ENCODE data around the gene DOC2B. TPM values are rescaled to one million over a fixed set of nuclear protein-coding genes. Genes with fewer than 3 reads are reported as not detected.
"Not testable (repeated sequence)": the region's sequence is repeated elsewhere in the genome, so short reads cannot be mapped to it uniquely, and the experiment has no call there.

The DOC2B gene
- total and polyA plus RNA-seq, 10 donors, result 0.91 to 17.0 (median 7.1) TPM

DNA sequence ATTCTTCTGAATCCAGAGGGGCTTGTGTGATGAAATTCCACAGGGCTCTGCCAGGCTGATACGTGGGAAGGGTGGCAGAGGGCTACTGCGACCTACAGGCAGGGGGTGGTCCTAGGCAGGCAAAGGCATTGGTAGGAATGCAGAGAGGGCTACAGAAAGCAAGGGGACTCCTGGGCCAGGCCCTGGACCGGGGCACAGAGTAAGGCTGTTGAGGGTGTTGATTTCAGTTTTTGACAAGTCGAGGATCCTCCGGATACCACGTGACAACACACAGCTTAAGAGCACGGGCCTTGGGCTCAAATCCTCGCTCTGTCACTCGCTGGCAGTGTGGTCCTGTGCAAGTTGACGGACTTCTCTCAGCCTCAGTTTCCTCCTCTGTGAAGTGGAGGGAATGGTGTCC is 19.1 kb upstream of the DOC2B start:
- Histone ChIP-seq H3K27me3 (replicated peaks in 1 of 7) (peaks cover 0 to 25% (median 0%) of the 10 kb centered on the region in 7 donors), H3K27ac (peak overlapping the region in 6 of 8 donors; percentile 50 to 78 (median 67)), H3K4me1 (peaks cover 0 to 44% (median 20%) of the 10 kb centered on the region in 6 donors), H3K9me3 (no peaks in the 10 kb centered on the region), H3K4me3 (peak overlapping the region in 1 of 8 donors; percentile 20), H3K36me3 (no peaks in the 10 kb centered on the region)
- peak; percentile 63 for DNase-seq
- intact Hi-C loops (cut with DNase I; ENCODE audit: low total_unique reads), result no loop called here
- TF ChIP-seq POLR2AphosphoS5 (IDR thresholded peaks at IDR 0.05), result peak in 1 of 3 donors; percentile 11
- TF ChIP-seq, protein P1, sequence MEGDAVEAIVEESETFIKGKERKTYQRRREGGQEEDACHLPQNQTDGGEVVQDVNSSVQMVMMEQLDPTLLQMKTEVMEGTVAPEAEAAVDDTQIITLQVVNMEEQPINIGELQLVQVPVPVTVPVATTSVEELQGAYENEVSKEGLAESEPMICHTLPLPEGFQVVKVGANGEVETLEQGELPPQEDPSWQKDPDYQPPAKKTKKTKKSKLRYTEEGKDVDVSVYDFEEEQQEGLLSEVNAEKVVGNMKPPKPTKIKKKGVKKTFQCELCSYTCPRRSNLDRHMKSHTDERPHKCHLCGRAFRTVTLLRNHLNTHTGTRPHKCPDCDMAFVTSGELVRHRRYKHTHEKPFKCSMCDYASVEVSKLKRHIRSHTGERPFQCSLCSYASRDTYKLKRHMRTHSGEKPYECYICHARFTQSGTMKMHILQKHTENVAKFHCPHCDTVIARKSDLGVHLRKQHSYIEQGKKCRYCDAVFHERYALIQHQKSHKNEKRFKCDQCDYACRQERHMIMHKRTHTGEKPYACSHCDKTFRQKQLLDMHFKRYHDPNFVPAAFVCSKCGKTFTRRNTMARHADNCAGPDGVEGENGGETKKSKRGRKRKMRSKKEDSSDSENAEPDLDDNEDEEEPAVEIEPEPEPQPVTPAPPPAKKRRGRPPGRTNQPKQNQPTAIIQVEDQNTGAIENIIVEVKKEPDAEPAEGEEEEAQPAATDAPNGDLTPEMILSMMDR (IDR thresholded peaks at IDR 0.05 in 8 of 11, conservative IDR thresholded peaks at IDR 0.05 in 3 of 11), result no peak
- TF ChIP-seq POLR2A (IDR thresholded peaks at IDR 0.05), result no peak
- 48 to 82% (median 64%) methylated on average over 10 of the region's 10 CpGs for WGBS, 5 donors

DNA sequence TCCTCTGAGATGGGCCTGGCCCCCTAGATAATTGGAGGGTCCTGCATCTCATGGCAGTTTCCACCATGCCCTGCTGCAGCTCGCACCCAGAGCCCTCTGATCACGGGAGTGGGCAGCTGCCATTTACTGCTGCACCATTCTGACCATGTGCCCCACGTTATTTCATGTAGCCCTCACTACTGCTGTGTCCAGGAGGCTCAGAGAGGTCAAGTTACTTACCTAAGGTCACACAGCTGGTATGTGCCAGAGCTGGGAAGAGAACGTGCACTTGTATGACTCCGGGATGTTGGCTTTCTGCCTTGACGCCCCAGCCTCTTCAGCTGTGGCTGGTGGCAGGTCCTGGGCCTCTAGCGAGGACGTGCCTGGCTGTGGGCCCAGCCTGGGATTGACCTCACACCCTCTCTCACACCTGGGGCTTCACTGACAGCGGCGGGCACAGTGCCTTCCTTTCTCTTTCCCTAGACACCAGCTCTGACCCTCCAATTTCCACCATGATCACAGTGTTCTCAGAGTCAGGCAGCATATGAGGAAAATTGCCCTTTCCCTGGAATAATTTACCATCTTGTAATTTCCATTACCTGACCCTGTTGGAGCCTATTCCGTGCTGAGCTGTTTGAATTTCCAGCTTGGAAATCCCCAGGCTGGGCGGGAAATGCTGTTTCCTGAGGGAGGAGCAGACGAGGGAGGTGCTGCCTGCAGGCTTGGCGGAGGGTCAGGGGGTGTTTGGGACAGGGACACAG is 18.5 kb upstream of the DOC2B start:
- peak; percentile 79 for DNase-seq
- H3K27ac ChIP-seq, result peak overlapping the region in 7 of 8 donors; percentile 44 to 78 (median 65)
- H3K4me1 ChIP-seq, result peaks cover 0 to 46% (median 19%) of the 10 kb centered on the region in 6 donors
- H3K4me3 ChIP-seq, result peak overlapping the region in 4 of 8 donors; percentile 3 to 33 (median 24)
- no peaks in the 10 kb centered on the region for H3K36me3 ChIP-seq
- H3K27me3 ChIP-seq (replicated peaks in 1 of 7), result peaks cover 0 to 25% (median 0%) of the 10 kb centered on the region in 7 donors
- TF ChIP-seq POLR2AphosphoS5 (IDR thresholded peaks at IDR 0.05) (peak; percentile 35 to 66 (median 65)), POLR2A (IDR thresholded peaks at IDR 0.05) (no peak)
- intact Hi-C loops (cut with DNase I; ENCODE audit: low total_unique reads), result no loop called here
- WGBS, 5 donors, result 49 to 67% (median 60%) methylated on average over 14 of the region's 14 CpGs
- no peaks in the 10 kb centered on the region for H3K9me3 ChIP-seq

DNA sequence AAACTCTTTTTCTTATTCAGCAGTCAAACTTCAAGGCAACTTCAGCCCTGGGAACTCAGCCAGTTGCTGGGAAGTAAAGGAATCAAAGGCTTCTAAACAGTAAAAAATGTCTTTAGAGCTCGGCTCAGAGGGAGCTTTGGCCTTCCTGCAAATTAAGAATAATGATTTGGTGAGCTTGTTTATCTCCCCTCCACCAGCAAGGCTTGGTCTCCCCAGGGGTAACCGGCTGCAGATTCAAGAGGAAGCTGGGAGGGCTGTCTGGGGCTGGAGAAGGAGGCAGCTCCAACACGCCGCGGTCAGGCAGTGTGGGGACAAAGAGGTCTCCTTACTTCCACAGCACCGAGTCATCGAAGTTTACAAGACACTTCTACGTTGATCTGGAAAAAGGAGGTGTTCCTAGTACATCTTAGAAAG is 17.7 kb upstream of the DOC2B start:
- no peaks in the 10 kb centered on the region for H3K36me3 ChIP-seq
- WGBS, 5 donors, result 1 to 9% (median 3%) methylated on average over 8 of the region's 8 CpGs
- intact Hi-C loops (cut with DNase I; ENCODE audit: low total_unique reads), result no loop called here
- H3K4me1 ChIP-seq, result peaks cover 0 to 49% (median 23%) of the 10 kb centered on the region in 6 donors
- peak; percentile 56 for DNase-seq
- H3K9me3 ChIP-seq, result no peaks in the 10 kb centered on the region
- peaks cover 0 to 25% (median 0%) of the 10 kb centered on the region in 7 donors for H3K27me3 ChIP-seq (replicated peaks in 1 of 7)
- H3K27ac ChIP-seq, result peak overlapping the region in 7 of 8 donors; percentile 27 to 78 (median 65)
- TF ChIP-seq POLR2A (IDR thresholded peaks at IDR 0.05) (no peak), POLR2AphosphoS5 (IDR thresholded peaks at IDR 0.05) (no peak)
- TF ChIP-seq, protein P1 (IDR thresholded peaks at IDR 0.05 in 8 of 11, conservative IDR thresholded peaks at IDR 0.05 in 3 of 11), result no peak
- peak overlapping the region in 4 of 8 donors; percentile 3 to 33 (median 24) for H3K4me3 ChIP-seq

DNA sequence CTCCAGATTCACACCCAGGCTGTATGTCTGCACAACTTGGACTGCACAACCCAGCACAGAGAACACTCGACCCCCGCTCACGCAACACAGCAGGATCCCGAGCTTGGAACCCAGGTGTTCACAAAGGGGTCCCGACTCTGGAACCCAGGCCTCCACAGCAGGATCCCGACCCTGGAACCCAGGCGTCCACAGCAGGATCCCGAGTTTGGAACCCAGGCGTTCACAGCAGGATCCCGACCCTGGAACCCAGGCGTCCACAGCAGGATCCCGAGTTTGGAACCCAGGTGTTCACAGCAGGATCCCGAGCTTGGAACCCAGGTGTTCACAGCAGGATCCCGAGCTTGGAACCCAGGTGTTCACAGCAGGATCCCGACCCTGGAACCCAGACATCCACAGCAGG is 16.8 kb upstream of the DOC2B start:
- H3K36me3 ChIP-seq; H3K9me3 ChIP-seq; H3K4me3 ChIP-seq; intact Hi-C loops (cut with DNase I; ENCODE audit: low total_unique reads): not testable (repeated sequence)
- Histone ChIP-seq H3K4me1 (peaks cover 0 to 54% (median 27%) of the 10 kb centered on the region in 6 donors), H3K27ac (peak overlapping the region in 1 of 8 donors; percentile 75), H3K27me3 (replicated peaks in 1 of 7) (peaks cover 0 to 25% (median 0%) of the 10 kb centered on the region in 7 donors)
- peak; percentile 45 for DNase-seq
- 89 to 93% (median 92%) methylated on average over 15 of the region's 15 CpGs for WGBS, 5 donors

DNA sequence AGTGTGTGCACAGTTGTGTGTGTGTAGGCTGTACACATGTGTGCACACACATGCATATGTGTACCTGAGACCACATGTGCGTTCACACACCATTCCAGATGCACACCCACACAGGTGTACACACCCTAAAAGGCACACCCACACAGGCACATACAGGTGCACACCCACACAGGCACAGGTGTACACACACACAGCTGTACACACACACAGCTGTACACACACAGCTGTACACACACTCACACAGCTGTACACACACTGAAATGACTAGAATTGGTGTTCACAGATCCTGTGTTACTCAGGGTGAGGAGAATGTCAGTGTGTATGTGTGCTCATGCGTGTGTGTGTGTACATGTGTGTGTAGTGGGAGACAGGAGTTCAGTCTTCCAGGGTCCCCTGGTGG is 15.9 kb upstream of the DOC2B start:
- H3K27ac ChIP-seq, result no peak overlapping the region
- peak; percentile 7 for DNase-seq
- H3K27me3 ChIP-seq (replicated peaks in 1 of 7), result peaks cover 0 to 25% (median 0%) of the 10 kb centered on the region in 7 donors
- H3K4me1 ChIP-seq, result peaks cover 0 to 54% (median 27%) of the 10 kb centered on the region in 6 donors
- H3K4me3 ChIP-seq, result no peak overlapping the region
- H3K9me3 ChIP-seq, result no peaks in the 10 kb centered on the region
- H3K36me3 ChIP-seq, result no peaks in the 10 kb centered on the region
- 84 to 100% (median 96%) methylated on average over 1 to 2 of the region's 2 CpGs for WGBS, 5 donors
- TF ChIP-seq POLR2AphosphoS5 (IDR thresholded peaks at IDR 0.05) (no peak), POLR2A (IDR thresholded peaks at IDR 0.05) (no peak)
- TF ChIP-seq, protein P1 (IDR thresholded peaks at IDR 0.05 in 8 of 11, conservative IDR thresholded peaks at IDR 0.05 in 3 of 11), result no peak
- intact Hi-C loops (cut with DNase I; ENCODE audit: low total_unique reads), result no loop called here
